Measurements from ENCODE around the gene RRAS2. TPM values are rescaled to one million over a fixed set of nuclear protein-coding genes. Genes with fewer than 3 reads are reported as not detected.
"Not testable (repeated sequence)": the region's sequence is repeated elsewhere in the genome, so short reads cannot be mapped to it uniquely, and the experiment has no call there.

Gene RRAS2
- total and polyA plus RNA-seq, 10 of the 15 experiments (the other 5 are each of a cell fraction or from before 2014, with no cell fraction given), result 26.9 to 72.4 (median 45.4) TPM

- H3K9ac ChIP-seq (ENCODE audit: control insufficient read depth, insufficient read depth, low read length), result no peak overlapping the region
- peaks cover 30% of the 10 kb centered on the region for H3K9me3 ChIP-seq (replicated peaks; ENCODE audit: control insufficient read depth, insufficient read depth, low read length)
- ChIA-PET RAD21 (ENCODE audit: unreplicated experiment) (interaction anchor here (0.6 to 1.2 kb wide), 4 partner anchors 10 to 34 kb away, joined by 3 to 5 read pairs (median 4); no protein-coding TSS in a partner anchor), POLR2A (interaction anchor here (0.9 to 1.7 kb wide), 3 partner anchors 9 to 10 kb away, joined by 3 to 6 read pairs (median 6); no protein-coding TSS in a partner anchor), SMC1A (ENCODE audit: uncharacterized antibody, unreplicated experiment) (interaction anchor here (0.8 to 5.6 kb wide), 8 partner anchors 10 to 48 kb away, joined by 3 to 43 read pairs (median 4); no protein-coding TSS in a partner anchor), CTCF (interaction anchor here (1.1 to 2.0 kb wide), 5 partner anchors 10 to 71 kb away, joined by 3 to 7 read pairs (median 7); no protein-coding TSS in a partner anchor)
- H3K27me3 ChIP-seq (replicated peaks in 1 of 2; ENCODE audit: control insufficient read depth in 2 of 2, insufficient read depth in 2 of 2, low read length in 1 of 2), result no peaks in the 10 kb centered on the region
- intact Hi-C loops (cut with micrococcal nuclease; ENCODE audit: unreplicated experiment) (no loop called here), in situ Hi-C loops (cut with MboI) (no loop called here)
- no peak for TF ChIP-seq RCOR1 (conservative IDR thresholded peaks at IDR 0.05; ENCODE audit: low read depth, low read length)
- no peak for TF ChIP-seq NR2C1 (IDR thresholded peaks at IDR 0.05)
- no peak overlapping the region for H3K4me2 ChIP-seq (ENCODE audit: control insufficient read depth, insufficient read depth)
- no peak overlapping the region for H3K27ac ChIP-seq (ENCODE audit: control insufficient read depth, insufficient read depth)
- DNase-seq (ENCODE audit: low read depth, low spot score) (no peak), FAIRE-seq (no peak), ATAC-seq (no peak)
- peaks cover 91% of the 10 kb centered on the region for H3K79me2 ChIP-seq (ENCODE audit: control insufficient read depth, insufficient read depth, low read length)
- H2AFZ ChIP-seq (ENCODE audit: control insufficient read depth, low read depth, low read length), result no peak overlapping the region
- H3K4me1 ChIP-seq (ENCODE audit: control insufficient read depth, insufficient read depth, low read length), result peaks cover 3% of the 10 kb centered on the region; the same call in 1 of the 2 replicates
- 53% methylated on average over 1 of the region's 1 CpG for WGBS (ENCODE audit: insufficient coverage, insufficient replicate concordance, low lambda C conversion rate, missing lambda C conversion rate)
- no TSS peak for BruUV-seq (replicated peaks)
- no peak overlapping the region for H3K4me3 ChIP-seq
- H4K20me1 ChIP-seq (ENCODE audit: control insufficient read depth, insufficient read depth), result no peaks in the 10 kb centered on the region
- peaks cover 0 to 2% of the 10 kb centered on the region in 2 experiments; a peak in 1 of 4 replicates for H3K36me3 ChIP-seq (ENCODE audit: control insufficient read depth in 2 of 2, insufficient read depth in 2 of 2, low read length in 1 of 2)
Measured at GRCh38 chr11:14345668-14346067, 13.3 kb downstream of the RRAS2 start.

- H3K4me1 ChIP-seq (ENCODE audit: control insufficient read depth, insufficient read depth, low read length); H3K9ac ChIP-seq (ENCODE audit: control insufficient read depth, insufficient read depth, low read length); H3K27me3 ChIP-seq (replicated peaks in 1 of 2; ENCODE audit: control insufficient read depth in 2 of 2, insufficient read depth in 2 of 2, low read length in 1 of 2); H3K36me3 ChIP-seq (ENCODE audit: control insufficient read depth in 2 of 2, insufficient read depth in 2 of 2, low read length in 1 of 2); FAIRE-seq; H3K27ac ChIP-seq (ENCODE audit: control insufficient read depth, insufficient read depth); DNase-seq (ENCODE audit: low read depth, low spot score); intact Hi-C loops (cut with micrococcal nuclease; ENCODE audit: unreplicated experiment); H4K20me1 ChIP-seq (ENCODE audit: control insufficient read depth, insufficient read depth); BruUV-seq (replicated peaks); in situ Hi-C loops (cut with MboI); H3K4me3 ChIP-seq; ATAC-seq; H3K4me2 ChIP-seq (ENCODE audit: control insufficient read depth, insufficient read depth); H2AFZ ChIP-seq (ENCODE audit: control insufficient read depth, low read depth, low read length): not testable (repeated sequence)
- SMC1A ChIA-PET (ENCODE audit: uncharacterized antibody, unreplicated experiment), result interaction anchor here (0.7 to 5.6 kb wide), 8 partner anchors 7 to 49 kb away, joined by 3 to 43 read pairs (median 4); no protein-coding TSS in a partner anchor
- RAD21 ChIA-PET (ENCODE audit: unreplicated experiment), result interaction anchor here (1.2 kb wide), 2 partner anchors 9 to 33 kb away, joined by 3 to 5 read pairs; no protein-coding TSS in a partner anchor
- POLR2A ChIA-PET, result interaction anchor here (0.9 to 1.3 kb wide), 2 partner anchors 10 to 14 kb away, joined by 4 to 6 read pairs; no protein-coding TSS in a partner anchor
- 89% methylated on average over 5 of the region's 5 CpGs for WGBS (ENCODE audit: insufficient coverage, insufficient replicate concordance, low lambda C conversion rate, missing lambda C conversion rate)
- Histone ChIP-seq H3K79me2 (ENCODE audit: control insufficient read depth, insufficient read depth, low read length) (peaks cover 91% of the 10 kb centered on the region), H3K9me3 (replicated peaks; ENCODE audit: control insufficient read depth, insufficient read depth, low read length) (peaks cover 26% of the 10 kb centered on the region)
- CTCF ChIA-PET, result interaction anchor here (1.0 to 1.9 kb wide), 5 partner anchors 15 to 72 kb away, joined by 3 to 7 read pairs (median 3); no protein-coding TSS in a partner anchor
Measured at GRCh38 chr11:14345016-14345415, 14.0 kb downstream of the RRAS2 start.
